NOMO-1 (cell line): ENCODE results near the gene FAM221A.
"Not testable (repeated sequence)": the region's sequence is repeated elsewhere in the genome, so short reads cannot be mapped to it uniquely, and the experiment has no call there.

Source experiments
- DNase-seq, 2 experiments: peaks; one replicate each; lab custom pipeline; 2025; ENCODE audit not compliant: unreplicated experiment in 2 of 2; lab: John Stamatoyannopoulos, UW

Gene FAM221A, protein sequence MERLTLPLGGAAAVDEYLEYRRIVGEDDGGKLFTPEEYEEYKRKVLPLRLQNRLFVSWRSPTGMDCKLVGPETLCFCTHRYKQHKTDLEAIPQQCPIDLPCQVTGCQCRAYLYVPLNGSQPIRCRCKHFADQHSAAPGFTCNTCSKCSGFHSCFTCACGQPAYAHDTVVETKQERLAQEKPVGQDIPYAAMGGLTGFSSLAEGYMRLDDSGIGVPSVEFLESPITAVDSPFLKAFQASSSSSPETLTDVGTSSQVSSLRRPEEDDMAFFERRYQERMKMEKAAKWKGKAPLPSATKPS

GRCh38 chr7:23679898-23680413 lies at the start of gene FAM221A:
FAM221A (plus strand) TSS chr7:23680199; CDS start chr7:23680219, 20 bp downstream.
- peak; percentile 56 to 65 for DNase-seq

DNA sequence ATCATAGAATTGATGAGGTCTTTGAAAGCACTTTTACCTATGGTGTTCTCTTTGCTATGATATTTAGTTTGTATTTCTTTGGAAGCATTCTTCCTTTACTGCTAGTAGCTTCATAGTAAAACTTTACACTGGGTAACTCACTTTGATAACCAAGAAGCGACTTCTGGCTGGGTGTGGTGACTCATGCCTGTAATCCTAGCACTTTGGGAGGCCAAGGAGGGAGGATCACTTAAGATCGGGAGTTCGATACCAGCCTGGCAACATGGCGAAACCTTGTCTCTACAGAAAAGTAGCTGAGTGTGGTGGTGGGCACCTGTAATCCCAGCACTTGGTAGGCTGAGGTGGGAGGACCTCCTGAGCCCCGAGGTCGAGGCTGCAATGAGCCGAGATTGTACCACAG lies 46.6 kb upstream of the FAM221A start:
- no peak for DNase-seq

DNA sequence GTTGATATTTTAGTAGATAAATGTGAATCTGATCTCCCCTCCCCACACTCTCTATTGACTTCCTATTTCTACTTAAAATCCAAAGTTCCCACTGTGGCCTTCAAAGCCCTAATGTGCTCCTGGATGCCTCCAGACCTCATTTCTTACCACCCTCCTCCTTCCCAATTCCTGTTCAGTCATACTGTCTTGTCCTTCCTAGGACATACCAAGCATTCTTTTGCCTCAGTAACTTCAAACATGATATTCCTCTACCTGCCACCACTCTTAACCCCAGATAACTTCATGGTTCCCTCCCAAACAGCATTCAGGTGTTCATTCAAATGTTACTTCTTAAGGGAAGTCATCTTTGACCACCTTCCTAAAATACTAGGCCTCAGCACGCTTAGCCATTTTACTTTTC lies 34.2 kb upstream of the FAM221A start:
- no peak for DNase-seq

DNA sequence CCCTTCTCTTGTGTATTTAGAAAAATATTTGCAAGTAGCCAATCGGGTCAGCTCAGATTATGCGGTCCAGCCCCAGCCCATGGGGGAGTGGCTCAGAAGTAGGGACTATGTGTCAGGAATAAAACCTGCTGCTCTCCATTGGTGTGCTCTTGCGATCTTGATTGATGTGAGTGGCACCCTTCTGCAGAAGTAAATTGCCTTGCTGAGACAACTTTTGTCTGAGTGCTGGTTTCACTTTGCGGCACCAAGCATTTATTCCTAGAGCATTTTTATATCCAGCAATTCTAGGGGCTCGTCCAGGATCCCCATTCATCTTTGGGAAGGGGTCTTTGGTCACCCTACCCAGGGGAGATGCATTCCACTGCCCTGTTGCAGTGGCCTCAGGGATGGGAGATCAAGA lies 26.1 kb upstream of the FAM221A start:
- DNase-seq = no peak

GRCh38 chr7:23654508-23654907 lies 25.5 kb upstream of the FAM221A start:
- DNase-seq = no peak

GRCh38 chr7:23655433-23655832 lies 24.6 kb upstream of the FAM221A start:
- no peak for DNase-seq

- no peak for DNase-seq
These were observed 21.1 kb upstream of the FAM221A start for GRCh38 chr7:23658831-23659427.

GRCh38 chr7:23661385-23661784 lies 18.6 kb upstream of the FAM221A start:
- no peak for DNase-seq

DNA sequence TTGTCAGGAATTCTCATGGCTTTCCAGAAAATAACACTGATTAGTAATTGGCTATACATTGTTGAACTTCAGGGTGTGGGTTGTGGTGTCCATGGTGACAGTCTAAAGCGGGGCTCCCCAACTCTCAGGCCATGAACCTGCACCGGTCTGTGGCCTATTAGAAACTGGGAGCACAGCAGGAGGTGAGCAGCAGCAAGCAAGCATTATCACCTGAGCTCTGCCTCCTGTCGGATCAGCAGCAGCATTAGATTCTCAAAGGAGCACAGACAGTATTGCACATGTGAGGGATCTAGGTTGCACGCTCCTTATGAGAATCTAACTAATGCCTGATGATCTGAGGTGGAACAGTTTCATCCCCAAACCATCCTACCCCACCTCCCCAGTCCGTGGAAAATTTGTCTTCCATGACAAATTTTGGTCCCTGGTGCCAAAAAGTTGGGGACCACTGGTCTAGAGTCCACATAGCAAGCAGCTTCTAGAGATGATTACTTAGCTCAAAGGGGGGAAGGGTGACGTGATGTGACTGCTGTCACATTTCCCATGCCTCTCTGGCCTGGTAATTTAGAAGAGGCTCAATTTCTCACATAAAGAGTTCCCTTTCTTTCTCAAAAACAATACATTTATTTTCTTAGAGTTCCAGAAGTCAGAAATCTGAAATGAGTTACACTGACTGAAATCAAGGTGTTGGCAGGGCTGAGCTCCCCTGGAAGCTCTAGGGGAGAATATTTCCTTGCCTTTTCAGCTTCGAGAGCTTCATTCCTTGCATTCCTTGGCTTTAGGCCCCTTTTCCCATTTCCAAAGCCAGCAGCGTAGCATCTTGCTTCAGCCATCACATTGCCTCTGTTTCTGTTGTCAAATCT lies 17.6 kb upstream of the FAM221A start:
- DNase-seq = no peak

GRCh38 chr7:23662984-23663313 lies 17.1 kb upstream of the FAM221A start:
- no peak for DNase-seq

DNA sequence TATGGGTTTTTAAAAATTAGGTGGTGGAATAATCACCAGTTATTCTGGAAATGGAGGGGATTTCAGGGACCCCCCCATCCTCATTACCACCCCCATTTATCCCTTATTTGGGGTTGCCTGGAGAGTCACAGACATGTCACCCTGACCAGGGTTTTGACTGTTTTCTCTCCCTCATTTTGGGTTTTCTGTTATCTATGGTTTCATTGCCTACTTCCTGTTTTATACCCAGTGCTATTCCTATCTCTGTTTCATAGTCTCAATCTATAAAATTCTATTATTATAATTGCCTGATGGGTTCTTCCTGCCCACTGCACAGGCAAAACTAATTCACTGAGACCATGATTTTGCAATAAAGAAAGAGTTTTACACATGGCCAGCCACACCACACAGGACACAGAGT lies 15.9 kb upstream of the FAM221A start:
- no peak for DNase-seq

- DNase-seq = no peak
These were observed 8.0 kb upstream of the FAM221A start for GRCh38 chr7:23672033-23672432.

GRCh38 chr7:23680414-23681405 lies 711 bp downstream of the FAM221A start:
- DNase-seq = peak in 1 of 2 experiments; percentile 2

- DNase-seq = not testable (repeated sequence)
These were observed 4.0 kb downstream of the FAM221A start for GRCh38 chr7:23684041-23684440.

- peak in 1 of 2 experiments; percentile 4 for DNase-seq
These were observed 5.7 kb downstream of the FAM221A start for GRCh38 chr7:23685731-23686130.

GRCh38 chr7:23687011-23687410 lies 7.0 kb downstream of the FAM221A start:
- no peak for DNase-seq

GRCh38 chr7:23689165-23689564 lies 9.2 kb downstream of the FAM221A start:
- DNase-seq = no peak

DNA sequence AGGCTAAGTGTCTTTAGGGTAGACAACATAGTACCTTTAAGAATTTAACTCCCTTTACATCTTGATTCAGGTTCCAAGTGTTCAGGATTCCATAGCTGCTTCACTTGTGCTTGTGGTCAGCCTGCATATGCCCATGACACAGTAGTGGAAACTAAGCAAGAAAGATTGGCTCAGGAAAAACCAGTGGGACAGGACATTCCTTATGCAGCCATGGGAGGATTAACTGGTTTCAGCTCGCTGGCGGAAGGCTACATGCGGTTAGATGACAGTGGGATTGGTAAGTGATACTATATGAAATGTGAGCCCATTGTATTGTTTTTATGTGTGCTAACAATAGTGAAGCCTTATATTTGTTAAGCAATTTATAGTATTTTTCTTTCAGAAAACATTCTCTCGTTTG lies 11.3 kb downstream of the FAM221A start:
- no peak for DNase-seq

DNA sequence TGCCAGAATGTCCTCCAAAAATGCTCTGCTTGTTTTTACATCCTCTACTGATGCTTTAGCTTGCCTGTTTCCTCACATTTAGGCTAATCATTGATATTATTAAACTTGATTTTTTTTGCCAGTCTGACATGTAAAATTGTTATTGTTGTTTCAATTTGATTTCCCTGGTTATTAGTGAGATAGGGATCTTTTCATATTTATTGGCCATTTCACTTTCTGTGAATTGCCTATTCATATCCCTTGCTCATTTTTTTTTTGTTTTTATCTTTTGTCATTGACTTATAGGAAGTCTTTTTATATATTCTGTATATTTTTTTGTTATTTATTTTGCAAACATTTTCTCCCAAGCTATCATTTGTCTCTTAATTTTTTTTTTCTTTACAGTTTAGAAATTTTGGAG lies 13.2 kb downstream of the FAM221A start:
- DNase-seq = no peak

GRCh38 chr7:23696916-23697441 lies 17.0 kb downstream of the FAM221A start:
- peak; percentile 37 to 41 for DNase-seq
